GM23338 (cell line): Measurements from ENCODE around the gene PSMG2. TPM values are rescaled to one million over a fixed set of nuclear protein-coding genes. Genes with fewer than 3 reads are reported as not detected.

Experiments used
- ATAC-seq: fragments of 200-7000 bp; cut with Tn5 transposase; 3 replicates; pipeline ENCODE4 v1.9.1; 2020
- DNase-seq: peaks from one replicate; pipeline ENCODE4 v3.0.0-alpha.2; 2015; ENCODE audit warnings: low spot score
- H2AFZ ChIP-seq: fragments of 200-600 bp; sonication (generic); 2 replicates; pipeline ENCODE4 v1.8.0; 2016; ENCODE audit warnings: antibody characterized with exemption, mild to moderate bottlenecking, moderate library complexity
- H3F3A ChIP-seq: fragments of 200-600 bp; sonication (generic); replicated peaks from 2 replicates; pipeline ENCODE4 v1.8.0; 2017; ENCODE audit warnings: antibody characterized with exemption, mixed run types, low read depth
- H3K27ac ChIP-seq: fragments of 200-600 bp; sonication (generic); 2 replicates; pipeline ENCODE4 v1.6.1; 2016; ENCODE audit warnings: low read depth
- H3K27me3 ChIP-seq: fragments of 200-600 bp; sonication (generic); 2 replicates; pipeline ENCODE4 v1.8.0; 2016; ENCODE audit warnings: mild to moderate bottlenecking, mixed run types, moderate library complexity; ENCODE audit not compliant: insufficient read depth
- H3K36me3 ChIP-seq: fragments of 200-600 bp; sonication (generic); 2 replicates; pipeline ENCODE4 v1.8.0; 2016; ENCODE audit warnings: mild to moderate bottlenecking; ENCODE audit not compliant: insufficient read depth
- H3K4me1 ChIP-seq: fragments of 200-600 bp; sonication (generic); 2 replicates; pipeline ENCODE4 v1.8.0; 2016; ENCODE audit warnings: mild to moderate bottlenecking, moderate library complexity; ENCODE audit not compliant: insufficient read depth
- H3K4me2 ChIP-seq: fragments of 200-600 bp; sonication (generic); 2 replicates; pipeline ENCODE4 v1.7.1; 2017; ENCODE audit warnings: mixed run types
- H3K4me3 ChIP-seq: fragments of 200-600 bp; sonication (generic); 2 replicates; pipeline ENCODE4 v1.6.1; 2016; ENCODE audit warnings: mixed run types
- H3K79me2 ChIP-seq: fragments of 200-600 bp; sonication (generic); replicated peaks from 2 replicates; pipeline ENCODE4 v1.8.0; 2017; ENCODE audit warnings: mild to moderate bottlenecking; ENCODE audit not compliant: insufficient read depth
- H3K9me2 ChIP-seq: fragments of 200-600 bp; sonication (generic); 2 replicates; pipeline ENCODE4 v1.8.0; 2017; ENCODE audit not compliant: insufficient read depth
- H4K20me1 ChIP-seq: fragments of 200-600 bp; sonication (generic); replicated peaks from 2 replicates; pipeline ENCODE4 v1.8.0; 2017; ENCODE audit warnings: mild to moderate bottlenecking; ENCODE audit not compliant: insufficient read depth
- H3K27ac Mint-ChIP-seq: 2 replicates; pipeline ENCODE4 v1.8.0; 2020; ENCODE audit warnings: inconsistent platforms, mild to moderate bottlenecking, moderate library complexity, mixed read lengths
- H3K27me3 Mint-ChIP-seq: 3 replicates; pipeline ENCODE4 v1.8.0; 2022; ENCODE audit warnings: low read depth, mild to moderate bottlenecking, moderate library complexity, mixed read lengths, inconsistent platforms; ENCODE audit not compliant: insufficient read depth, poor library complexity
- H3K36me3 Mint-ChIP-seq: 3 replicates; pipeline ENCODE4 v1.8.0; 2021; ENCODE audit warnings: low read depth, mild to moderate bottlenecking, inconsistent platforms, moderate library complexity, mixed read lengths
- H3K4me1 Mint-ChIP-seq: 3 replicates; pipeline ENCODE4 v1.8.0; 2020; ENCODE audit warnings: mild to moderate bottlenecking, inconsistent platforms, mixed read lengths
- H3K4me3 Mint-ChIP-seq: 3 replicates; pipeline ENCODE4 v1.8.0; 2021; ENCODE audit warnings: moderate library complexity, mild to moderate bottlenecking, inconsistent platforms, mixed read lengths
- H3K9me3 Mint-ChIP-seq: 3 replicates; pipeline ENCODE4 v1.8.0; 2020; ENCODE audit warnings: moderate library complexity, mild to moderate bottlenecking, inconsistent platforms, mixed read lengths
- CREB1 ChIP-seq: fragments of 250-450 bp; sonication (Bioruptor Pico); IDR thresholded peaks from 2 replicates; pipeline ENCODE4 v1.5.0; 2020; ENCODE audit warnings: low read depth, mild to moderate bottlenecking, moderate library complexity
- CTCF ChIP-seq, 2 experiments: fragments of 200-600 bp in 1 of 2; sonication (generic) in 1 of 2; conservative IDR thresholded peaks; 2 replicates each; pipeline versions ENCODE4 v1.5.1 to v1.6.1; 2016 to 2017; ENCODE audit warnings: antibody characterized with exemption in 2 of 2, low read depth in 2 of 2, mild to moderate bottlenecking in 2 of 2, moderate library complexity in 1 of 2
- ETS1 ChIP-seq: IDR thresholded peaks from 2 replicates; pipeline ENCODE4 v1.6.1; 2016; ENCODE audit warnings: antibody characterized with exemption
- EZH2 ChIP-seq: fragments of 200-600 bp; sonication (generic); IDR thresholded peaks from one replicate; pipeline ENCODE4 v1.8.0; 2017; ENCODE audit warnings: antibody characterized with exemption, mild to moderate bottlenecking, low read depth; ENCODE audit not compliant: unreplicated experiment
- EZH2phosphoT487 ChIP-seq: fragments of 200-600 bp; sonication (generic); IDR thresholded peaks from one replicate; pipeline ENCODE4 v1.8.1; 2018; ENCODE audit warnings: antibody characterized with exemption; ENCODE audit not compliant: unreplicated experiment
- JUNB ChIP-seq: IDR thresholded peaks from one replicate; pipeline ENCODE4 v1.6.1; 2016; ENCODE audit warnings: antibody characterized with exemption; ENCODE audit not compliant: unreplicated experiment
- NANOG ChIP-seq: IDR thresholded peaks from 2 replicates; pipeline ENCODE4 v1.6.1; 2016; ENCODE audit warnings: antibody characterized with exemption, borderline replicate concordance
- POLR2AphosphoS5 ChIP-seq: IDR thresholded peaks from 2 replicates; pipeline ENCODE4 v1.6.1; 2016; ENCODE audit warnings: antibody characterized with exemption, low read depth
- STAT1 ChIP-seq: IDR thresholded peaks from one replicate; pipeline ENCODE4 v1.6.1; 2016; ENCODE audit warnings: antibody characterized with exemption; ENCODE audit not compliant: unreplicated experiment
- ZNF331 ChIP-seq: fragments of 250-450 bp; sonication (Bioruptor Pico); IDR thresholded peaks from 2 replicates; pipeline ENCODE4 v1.5.0; 2020; ENCODE audit warnings: low read depth, mild to moderate bottlenecking, moderate library complexity
- polyA plus RNA-seq: library from polyadenylated mRNA; unstranded; fragments of >200 nt; fragmentation: Nextera tagmentation; extraction: Ambion mirVana; gene quantifications from 2 replicates; pipeline ENCODE4 v1.2.1, GENCODE V29; 2016
- total RNA-seq: library from RNA; depleted of rRNA; stranded (reverse); fragments of >200 nt; shearing (Covaris generic); gene quantifications from 2 replicates; pipeline ENCODE4 v1.2.3, GENCODE V29; 2014
- TF ChIP-seq, protein P1 (sequence below): IDR thresholded peaks from one replicate; pipeline ENCODE4 v1.6.1; 2018; ENCODE audit warnings: antibody characterized with exemption; ENCODE audit not compliant: unreplicated experiment

The PSMG2 gene
- total and polyA plus RNA-seq, 2 experiments from 2014 or later, result 87.8 to 151 TPM

GRCh38 chr18:12769644-12770440 is 67.0 kb downstream of the PSMG2 start:
- Histone ChIP-seq H3K4me3 (no peak overlapping the region), H3K79me2 (no peaks in the 10 kb centered on the region), H3F3A (no peaks in the 10 kb centered on the region), H3K36me3 (no peaks in the 10 kb centered on the region), H3K27ac (no peak overlapping the region), H3K4me2 (no peak overlapping the region), H3K4me1 (no peaks in the 10 kb centered on the region; the same call in none of the 2 replicates), H3K27me3 (no peaks in the 10 kb centered on the region), H2AFZ (no peak overlapping the region), H3K9me2 (0 out of 2 replicates have a peak, but pooled peaks cover 3% of the 10 kb centered on the region), H4K20me1 (no peaks in the 10 kb centered on the region)
- TF ChIP-seq EZH2 (no peak), NANOG (no peak), ETS1 (no peak), ZNF331 (no peak), JUNB (no peak), CREB1 (CRISPR knock-in tag) (no peak), STAT1 (no peak), POLR2AphosphoS5 (no peak), CTCF (conservative IDR thresholded peaks at IDR 0.05; ENCODE audit: low read depth in 2 of 2) (no peak), EZH2phosphoT487 (no peak)
- TF ChIP-seq, protein P1, sequence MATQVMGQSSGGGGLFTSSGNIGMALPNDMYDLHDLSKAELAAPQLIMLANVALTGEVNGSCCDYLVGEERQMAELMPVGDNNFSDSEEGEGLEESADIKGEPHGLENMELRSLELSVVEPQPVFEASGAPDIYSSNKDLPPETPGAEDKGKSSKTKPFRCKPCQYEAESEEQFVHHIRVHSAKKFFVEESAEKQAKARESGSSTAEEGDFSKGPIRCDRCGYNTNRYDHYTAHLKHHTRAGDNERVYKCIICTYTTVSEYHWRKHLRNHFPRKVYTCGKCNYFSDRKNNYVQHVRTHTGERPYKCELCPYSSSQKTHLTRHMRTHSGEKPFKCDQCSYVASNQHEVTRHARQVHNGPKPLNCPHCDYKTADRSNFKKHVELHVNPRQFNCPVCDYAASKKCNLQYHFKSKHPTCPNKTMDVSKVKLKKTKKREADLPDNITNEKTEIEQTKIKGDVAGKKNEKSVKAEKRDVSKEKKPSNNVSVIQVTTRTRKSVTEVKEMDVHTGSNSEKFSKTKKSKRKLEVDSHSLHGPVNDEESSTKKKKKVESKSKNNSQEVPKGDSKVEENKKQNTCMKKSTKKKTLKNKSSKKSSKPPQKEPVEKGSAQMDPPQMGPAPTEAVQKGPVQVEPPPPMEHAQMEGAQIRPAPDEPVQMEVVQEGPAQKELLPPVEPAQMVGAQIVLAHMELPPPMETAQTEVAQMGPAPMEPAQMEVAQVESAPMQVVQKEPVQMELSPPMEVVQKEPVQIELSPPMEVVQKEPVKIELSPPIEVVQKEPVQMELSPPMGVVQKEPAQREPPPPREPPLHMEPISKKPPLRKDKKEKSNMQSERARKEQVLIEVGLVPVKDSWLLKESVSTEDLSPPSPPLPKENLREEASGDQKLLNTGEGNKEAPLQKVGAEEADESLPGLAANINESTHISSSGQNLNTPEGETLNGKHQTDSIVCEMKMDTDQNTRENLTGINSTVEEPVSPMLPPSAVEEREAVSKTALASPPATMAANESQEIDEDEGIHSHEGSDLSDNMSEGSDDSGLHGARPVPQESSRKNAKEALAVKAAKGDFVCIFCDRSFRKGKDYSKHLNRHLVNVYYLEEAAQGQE, result no peak
- ATAC-seq (no peak), DNase-seq (no peak)
- H3K4me1 Mint-ChIP-seq, result peaks cover 8% of the 10 kb centered on the region; the same call in 2 of the 3 replicates
- H3K27me3 Mint-ChIP-seq, result peaks cover 1% of the 10 kb centered on the region
- no peak overlapping the region for H3K4me3 Mint-ChIP-seq
- no peaks in the 10 kb centered on the region for H3K9me3 Mint-ChIP-seq
- H3K27ac Mint-ChIP-seq, result no peak overlapping the region
- no peaks in the 10 kb centered on the region; the same call in 2 of the 3 replicates for H3K36me3 Mint-ChIP-seq
